Peyer's patch (tissue), 4 donors: ENCODE results near the gene ADAMTS14. TPM values are rescaled to one million over a fixed set of nuclear protein-coding genes. Genes with fewer than 3 reads are reported as not detected.

Source experiments
- DNase-seq, 3 donors: peaks; one replicate each; pipeline ENCODE4 v3.0.0-alpha.2; 2017 to 2019
- H3K27ac ChIP-seq, 4 donors: fragments of 200-600 bp; sonication (generic); one replicate each; pipeline ENCODE4 v1.5.1; 2016 to 2019
- H3K27me3 ChIP-seq, 2 donors: fragments of 200-600 bp; sonication (generic); one replicate each; pipeline ENCODE4 v1.5.1; 2019
- H3K36me3 ChIP-seq, 3 donors: fragments of 200-600 bp; sonication (generic); one replicate each; pipeline ENCODE4 v1.5.1; 2016 to 2019
- H3K4me1 ChIP-seq, 4 donors: fragments of 200-600 bp; sonication (generic); one replicate each; pipeline ENCODE4 v1.5.1; 2016 to 2019
- H3K4me3 ChIP-seq, 4 donors: fragments of 200-600 bp; sonication (generic); 1 replicate in 3 of 4; 2 replicates in 1 of 4; pipeline ENCODE4 v1.5.1; 2016 to 2019; ENCODE audit warnings: mild to moderate bottlenecking in 1 of 4
- H3K9me3 ChIP-seq, 4 donors: fragments of 200-600 bp; sonication (generic); one replicate each; pipeline ENCODE4 v1.5.1; 2016 to 2019; ENCODE audit warnings: mild to moderate bottlenecking in 1 of 4
- CTCF ChIP-seq, 6 experiments: fragments of 450-650 bp in 4 of 6; fragments of 200-600 bp in 2 of 6; sonication (generic) in 1 of 6; IDR thresholded peaks; one replicate each; pipeline ENCODE4 v1.5.1; 2017 to 2019; ENCODE audit warnings: antibody characterized with exemption in 6 of 6, mild to moderate bottlenecking in 3 of 6, moderate library complexity in 1 of 6
- POLR2A ChIP-seq, 2 donors: fragments of 450-650 bp; IDR thresholded peaks; one replicate each; pipeline ENCODE4 v1.5.1; 2017; ENCODE audit warnings: antibody characterized with exemption in 2 of 2, mild to moderate bottlenecking in 2 of 2, moderate library complexity in 2 of 2
- total RNA-seq, 4 donors: library from RNA; depleted of rRNA; stranded (reverse); fragments of >200 nt; gene quantifications; one replicate each; pipeline ENCODE4 v1.1.0, GENCODE V29; 2016

The ADAMTS14 gene
- total RNA-seq, 4 donors from 2014 or later: 2.3 to 10.7 (median 4.2) TPM

DNA sequence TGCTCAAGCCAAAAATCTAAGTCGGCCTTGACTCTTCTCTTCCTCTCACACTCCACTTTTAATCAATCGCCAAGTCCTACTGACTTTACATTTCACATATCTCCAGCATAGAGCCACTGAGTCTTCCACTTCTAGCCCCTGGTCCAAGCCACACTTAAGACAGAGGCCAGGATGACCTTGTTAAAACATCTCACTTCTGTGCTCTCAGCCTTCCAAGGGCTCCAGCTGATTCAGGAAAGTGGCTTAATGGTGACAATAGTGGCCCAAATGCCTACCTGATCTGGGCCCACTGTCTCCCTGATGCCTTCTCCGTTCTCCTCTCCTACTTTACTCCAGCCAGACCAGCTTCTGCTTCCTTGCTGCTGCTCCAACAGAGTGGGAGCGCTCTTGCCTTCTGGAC lies 108.5 kb downstream of the ADAMTS14 start:
- Histone ChIP-seq H3K4me3 (no peak overlapping the region), H3K27me3 (no peaks in the 10 kb centered on the region), H3K36me3 (no peaks in the 10 kb centered on the region), H3K4me1 (no peaks in the 10 kb centered on the region), H3K27ac (no peak overlapping the region), H3K9me3 (no peaks in the 10 kb centered on the region)
- DNase-seq: no peak
- TF ChIP-seq CTCF (IDR thresholded peaks at IDR 0.05): no peak

GRCh38 chr10:70781461-70782051 lies 109.2 kb downstream of the ADAMTS14 start:
- H3K27ac ChIP-seq: no peak overlapping the region
- DNase-seq: no peak
- H3K27me3 ChIP-seq: no peaks in the 10 kb centered on the region
- no peaks in the 10 kb centered on the region for H3K36me3 ChIP-seq
- no peaks in the 10 kb centered on the region for H3K4me1 ChIP-seq
- H3K9me3 ChIP-seq: no peaks in the 10 kb centered on the region
- no peak for TF ChIP-seq CTCF (IDR thresholded peaks at IDR 0.05)
- no peak for TF ChIP-seq POLR2A (IDR thresholded peaks at IDR 0.05)
- no peak overlapping the region for H3K4me3 ChIP-seq

GRCh38 chr10:70782086-70782745 lies 109.9 kb downstream of the ADAMTS14 start:
- H3K4me1 ChIP-seq: no peaks in the 10 kb centered on the region
- no peak for TF ChIP-seq POLR2A (IDR thresholded peaks at IDR 0.05)
- TF ChIP-seq CTCF (IDR thresholded peaks at IDR 0.05): no peak

DNA sequence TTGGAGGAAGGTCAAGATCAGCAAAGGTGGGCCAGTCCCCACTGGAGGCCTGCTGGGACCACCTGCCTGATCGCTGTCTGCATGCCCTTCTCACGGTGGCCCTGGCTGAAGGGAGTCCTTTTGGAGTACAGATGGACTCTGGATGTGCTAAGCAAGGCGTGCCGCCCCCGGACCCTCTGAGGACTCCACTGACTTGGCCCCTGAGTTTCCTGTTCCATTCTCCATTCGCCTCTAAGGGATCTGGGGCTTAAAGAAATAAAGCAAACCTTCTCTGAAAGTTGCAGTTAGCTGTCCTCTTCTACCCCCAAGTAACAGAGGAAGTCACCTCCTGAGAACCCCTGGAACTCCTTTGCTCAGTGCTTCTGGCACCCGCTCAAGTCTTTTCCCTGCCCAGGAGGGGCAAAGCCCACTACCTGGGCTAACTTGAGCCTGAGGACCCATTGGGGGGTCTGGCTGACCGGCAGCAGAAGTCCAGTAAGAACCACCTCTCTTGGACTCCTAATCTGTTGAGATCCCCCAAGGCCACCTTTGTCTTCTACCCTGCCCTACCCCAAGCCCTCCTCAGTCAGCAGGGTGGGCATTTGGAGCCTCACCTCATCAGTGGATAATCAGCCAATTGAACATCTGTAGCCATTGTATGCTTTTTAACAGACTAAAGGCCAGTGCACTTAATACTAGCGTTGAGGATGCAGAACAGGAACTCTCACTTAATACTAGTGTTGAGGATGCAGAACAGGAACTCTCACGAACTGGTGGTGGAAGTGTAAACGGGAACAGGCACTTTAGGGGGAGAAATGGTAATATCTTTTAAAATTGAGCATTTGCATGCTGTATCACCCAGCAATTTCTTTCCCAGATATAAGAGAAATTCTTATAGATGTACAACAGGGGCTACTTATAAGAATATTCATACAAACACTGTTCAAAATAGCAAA lies 110.7 kb downstream of the ADAMTS14 start:
- no peaks in the 10 kb centered on the region for H3K36me3 ChIP-seq
- H3K9me3 ChIP-seq: no peaks in the 10 kb centered on the region
- TF ChIP-seq CTCF (IDR thresholded peaks at IDR 0.05) (no peak), POLR2A (IDR thresholded peaks at IDR 0.05) (no peak)
- no peaks in the 10 kb centered on the region for H3K27me3 ChIP-seq
- H3K4me1 ChIP-seq: no peaks in the 10 kb centered on the region
- no peak overlapping the region for H3K27ac ChIP-seq
- no peak for DNase-seq
- H3K4me3 ChIP-seq: no peak overlapping the region

More at GRCh38 chr10:70782086-70782745, 109.9 kb downstream of the ADAMTS14 start:
- Histone ChIP-seq H3K9me3 (no peaks in the 10 kb centered on the region), H3K4me3 (no peak overlapping the region), H3K27ac (no peak overlapping the region), H3K27me3 (no peaks in the 10 kb centered on the region), H3K36me3 (no peaks in the 10 kb centered on the region)
- DNase-seq: no peak

DNA sequence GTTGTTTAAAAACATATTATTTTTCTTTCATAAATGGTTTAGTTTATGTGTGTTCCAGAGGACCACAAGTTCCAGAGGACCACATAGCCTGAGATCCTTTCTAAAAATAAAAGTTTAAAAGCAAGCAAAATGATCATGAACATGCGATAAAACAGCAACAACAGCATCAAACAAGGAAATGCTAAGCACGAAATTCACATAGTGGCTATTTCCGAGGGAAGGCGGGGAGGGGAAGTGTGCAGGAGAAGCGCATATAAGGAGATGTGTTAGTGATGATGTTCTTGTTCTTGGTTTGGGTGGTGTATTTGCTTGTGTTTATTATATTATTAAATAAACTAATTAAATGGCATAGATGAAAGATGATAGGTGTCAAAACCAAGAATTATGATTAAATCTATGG lies 111.7 kb downstream of the ADAMTS14 start:
- Histone ChIP-seq H3K36me3 (no peaks in the 10 kb centered on the region), H3K4me3 (no peak overlapping the region), H3K9me3 (no peaks in the 10 kb centered on the region), H3K4me1 (no peaks in the 10 kb centered on the region), H3K27ac (no peak overlapping the region), H3K27me3 (no peaks in the 10 kb centered on the region)
- no peak for DNase-seq
- TF ChIP-seq CTCF (IDR thresholded peaks at IDR 0.05) (no peak), POLR2A (IDR thresholded peaks at IDR 0.05) (no peak)
